GM12864 (cell line): Measurements from ENCODE around the gene CD2.

Experiments
- DNase-seq: peaks from one replicate; pipeline ENCODE4 v3.0.0-alpha.2; 2011; ENCODE audit warnings: low read depth
- H3K4me3 ChIP-seq: 2 replicates; pipeline ENCODE4 v1.5.1; 2011; ENCODE audit warnings: mild to moderate bottlenecking, low read depth, low read length, control low read depth
- TF ChIP-seq, protein P1 (sequence below): IDR thresholded peaks from 2 replicates; pipeline ENCODE4 v1.5.1; 2011; ENCODE audit warnings: low read depth, mild to moderate bottlenecking, moderate library complexity, low read length, control low read depth, inconsistent platforms; ENCODE audit errors: missing control alignments

The CD2 gene

GRCh38 chr1:116754198-116754977, at the start of gene CD2:
TSS of gene CD2 (plus strand) at chr1:116754430. CDS start at chr1:116754493, 63 bp downstream.
- TF ChIP-seq, protein P1, sequence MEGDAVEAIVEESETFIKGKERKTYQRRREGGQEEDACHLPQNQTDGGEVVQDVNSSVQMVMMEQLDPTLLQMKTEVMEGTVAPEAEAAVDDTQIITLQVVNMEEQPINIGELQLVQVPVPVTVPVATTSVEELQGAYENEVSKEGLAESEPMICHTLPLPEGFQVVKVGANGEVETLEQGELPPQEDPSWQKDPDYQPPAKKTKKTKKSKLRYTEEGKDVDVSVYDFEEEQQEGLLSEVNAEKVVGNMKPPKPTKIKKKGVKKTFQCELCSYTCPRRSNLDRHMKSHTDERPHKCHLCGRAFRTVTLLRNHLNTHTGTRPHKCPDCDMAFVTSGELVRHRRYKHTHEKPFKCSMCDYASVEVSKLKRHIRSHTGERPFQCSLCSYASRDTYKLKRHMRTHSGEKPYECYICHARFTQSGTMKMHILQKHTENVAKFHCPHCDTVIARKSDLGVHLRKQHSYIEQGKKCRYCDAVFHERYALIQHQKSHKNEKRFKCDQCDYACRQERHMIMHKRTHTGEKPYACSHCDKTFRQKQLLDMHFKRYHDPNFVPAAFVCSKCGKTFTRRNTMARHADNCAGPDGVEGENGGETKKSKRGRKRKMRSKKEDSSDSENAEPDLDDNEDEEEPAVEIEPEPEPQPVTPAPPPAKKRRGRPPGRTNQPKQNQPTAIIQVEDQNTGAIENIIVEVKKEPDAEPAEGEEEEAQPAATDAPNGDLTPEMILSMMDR = no peak
- no peak within 1 kb of the TSS for H3K4me3 ChIP-seq
- no peak for DNase-seq

GRCh38 chr1:116706123-116706522, 48.1 kb upstream of the CD2 start:
- no peak overlapping the region for H3K4me3 ChIP-seq
- TF ChIP-seq, protein P1 = no peak
- no peak for DNase-seq

DNA sequence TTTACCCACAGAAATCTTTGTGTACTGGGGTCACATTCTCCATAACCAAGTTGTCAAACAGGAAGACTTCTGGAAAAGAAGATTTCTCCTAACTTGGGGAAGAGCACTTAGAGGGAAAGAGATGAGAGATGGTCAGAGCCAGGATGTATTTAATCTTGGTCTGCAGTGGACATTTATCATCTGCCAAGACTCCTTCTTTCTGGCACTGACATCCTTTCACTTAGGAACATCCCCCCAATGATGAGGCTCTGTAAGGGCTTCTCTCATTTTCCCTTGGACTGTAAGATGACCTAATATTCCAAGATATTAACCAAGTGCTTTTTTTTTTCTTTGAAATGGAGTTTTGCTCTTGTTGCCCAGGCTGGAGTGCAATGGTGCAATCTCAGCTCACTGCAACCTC, 47.4 kb upstream of the CD2 start:
- H3K4me3 ChIP-seq = no peak overlapping the region
- no peak for DNase-seq
- TF ChIP-seq, protein P1 = no peak

DNA sequence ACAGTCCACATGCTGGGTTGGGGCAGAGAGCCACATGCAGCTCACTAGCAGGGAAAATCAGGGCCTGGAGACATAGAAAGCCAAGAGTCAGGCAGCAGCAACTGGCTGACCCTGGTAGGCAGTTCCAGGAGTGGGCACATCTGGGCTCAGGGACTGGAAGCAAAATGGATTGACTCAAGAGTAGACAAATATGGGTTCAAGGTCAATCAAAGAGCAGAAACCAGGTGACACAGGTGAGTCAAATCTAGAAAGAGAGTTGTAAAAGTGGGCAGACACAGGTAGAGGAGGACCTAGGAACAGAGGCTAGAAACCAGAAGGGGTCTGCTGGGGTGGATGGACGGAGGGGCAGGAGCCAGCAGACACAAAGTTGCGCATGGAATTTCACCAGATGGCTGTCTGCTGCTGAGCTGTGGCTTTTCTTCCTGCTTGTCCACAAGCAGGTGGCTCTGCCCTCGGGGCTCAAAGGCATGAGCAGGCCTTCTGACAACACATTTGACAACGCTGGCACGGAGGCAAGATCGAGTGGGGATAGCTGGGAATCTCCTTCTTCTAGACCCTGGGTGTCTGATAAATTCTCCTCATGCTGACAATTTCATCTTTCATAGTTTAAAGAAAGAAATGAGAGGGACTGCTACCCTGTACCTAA, 45.9 kb upstream of the CD2 start:
- no peak overlapping the region for H3K4me3 ChIP-seq
- TF ChIP-seq, protein P1 = no peak
- DNase-seq = no peak

DNA sequence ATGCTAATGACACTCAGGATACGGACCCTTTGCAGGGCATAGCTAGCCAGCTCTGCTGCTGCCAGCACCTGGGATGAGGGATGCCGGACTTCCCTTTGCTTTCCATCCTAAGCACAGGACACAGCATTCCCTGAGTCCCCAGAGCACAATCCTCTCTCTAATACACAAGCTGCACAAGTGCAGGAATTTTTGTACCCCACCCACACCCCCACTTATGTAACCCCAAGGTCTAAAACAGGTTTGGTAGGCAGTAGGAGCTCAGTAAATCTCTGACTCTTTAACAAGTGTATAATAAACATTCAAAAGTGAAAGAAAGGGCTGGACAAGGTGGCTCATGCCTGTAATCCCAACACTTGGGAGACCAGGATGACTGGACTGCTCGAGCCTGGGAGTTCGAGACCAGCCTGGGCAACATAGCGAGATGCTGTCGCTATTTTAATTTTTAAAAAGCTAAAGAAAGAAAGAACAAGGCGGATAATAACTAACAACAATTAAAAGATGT, 44.5 kb upstream of the CD2 start:
- no peak overlapping the region for H3K4me3 ChIP-seq
- TF ChIP-seq, protein P1 = no peak
- DNase-seq = no peak

GRCh38 chr1:116710420-116711262, 43.6 kb upstream of the CD2 start:
- TF ChIP-seq, protein P1 = no peak
- no peak overlapping the region for H3K4me3 ChIP-seq
- DNase-seq = no peak
